Astrocyte of the spinal cord (primary cell): ENCODE data around the gene TCEA3.
"Not testable (repeated sequence)": the region's sequence is repeated elsewhere in the genome, so short reads cannot be mapped to it uniquely, and the experiment has no call there.

Experiments
- DNase-seq: peaks from one replicate; pipeline ENCODE4 v3.0.0; 2011; ENCODE audit warnings: low read depth, low spot score
- H3K4me3 ChIP-seq: 2 replicates; pipeline ENCODE4 v1.5.1; 2011; ENCODE audit warnings: low read depth, mild to moderate bottlenecking, low read length, moderate library complexity
- CTCF ChIP-seq: IDR thresholded peaks from 2 replicates; pipeline ENCODE4 v1.5.1; 2012; ENCODE audit warnings: low read depth, mild to moderate bottlenecking, low read length, inconsistent platforms
- in situ Hi-C: cut with HindIII; loops from 2 replicates; pipeline ENCODE4 v1.10.0; 2017; ENCODE audit warnings: low sequenced_read_pairs

The TCEA3 gene

GRCh38 chr1:23383577-23384311 lies 40.8 kb downstream of the TCEA3 start:
- in situ Hi-C loops: no loop called here
- no peak overlapping the region for H3K4me3 ChIP-seq
- DNase-seq: no peak
- no peak for TF ChIP-seq CTCF

DNA sequence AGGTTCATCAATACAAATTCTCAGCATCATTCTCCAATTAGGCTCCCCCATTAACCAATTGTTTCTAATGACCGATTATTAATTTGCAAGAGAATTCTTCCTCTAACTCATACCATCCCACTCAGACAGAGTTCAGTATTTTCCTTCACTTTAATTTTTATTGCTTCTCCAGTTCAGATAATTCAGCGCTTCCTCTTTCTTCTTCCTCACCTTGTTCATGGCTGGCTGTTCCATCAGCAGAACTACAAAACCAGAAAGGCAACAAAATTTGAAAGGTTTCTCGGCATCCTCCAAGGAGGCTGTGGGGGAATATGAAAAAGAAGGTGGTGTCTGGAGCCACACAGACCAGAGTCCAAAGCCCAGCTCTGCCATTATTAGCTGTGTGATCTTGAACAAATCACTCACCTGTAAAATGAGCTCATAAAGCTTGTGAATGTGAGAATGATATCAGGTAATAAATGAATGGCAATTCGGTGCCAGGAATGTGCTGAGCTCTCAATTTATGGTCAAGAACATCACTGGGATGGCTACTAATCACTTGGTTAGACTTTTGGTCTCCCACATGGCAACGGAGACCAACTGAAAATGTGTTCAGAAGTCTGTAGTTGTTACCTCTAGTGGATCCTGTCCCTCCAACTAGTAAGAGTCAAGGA lies 43.2 kb downstream of the TCEA3 start:
- no peak overlapping the region for H3K4me3 ChIP-seq
- in situ Hi-C loops: no loop called here
- DNase-seq: no peak
- no peak for TF ChIP-seq CTCF

- TF ChIP-seq CTCF: no peak
- H3K4me3 ChIP-seq: no peak overlapping the region
- DNase-seq: no peak
- in situ Hi-C loops: no loop called here
Measured at GRCh38 chr1:23380719-23381118, 43.8 kb downstream of the TCEA3 start.

- in situ Hi-C loops, H3K4me3 ChIP-seq, DNase-seq: not testable (repeated sequence)
Measured at GRCh38 chr1:23380236-23380635, 44.3 kb downstream of the TCEA3 start.

DNA sequence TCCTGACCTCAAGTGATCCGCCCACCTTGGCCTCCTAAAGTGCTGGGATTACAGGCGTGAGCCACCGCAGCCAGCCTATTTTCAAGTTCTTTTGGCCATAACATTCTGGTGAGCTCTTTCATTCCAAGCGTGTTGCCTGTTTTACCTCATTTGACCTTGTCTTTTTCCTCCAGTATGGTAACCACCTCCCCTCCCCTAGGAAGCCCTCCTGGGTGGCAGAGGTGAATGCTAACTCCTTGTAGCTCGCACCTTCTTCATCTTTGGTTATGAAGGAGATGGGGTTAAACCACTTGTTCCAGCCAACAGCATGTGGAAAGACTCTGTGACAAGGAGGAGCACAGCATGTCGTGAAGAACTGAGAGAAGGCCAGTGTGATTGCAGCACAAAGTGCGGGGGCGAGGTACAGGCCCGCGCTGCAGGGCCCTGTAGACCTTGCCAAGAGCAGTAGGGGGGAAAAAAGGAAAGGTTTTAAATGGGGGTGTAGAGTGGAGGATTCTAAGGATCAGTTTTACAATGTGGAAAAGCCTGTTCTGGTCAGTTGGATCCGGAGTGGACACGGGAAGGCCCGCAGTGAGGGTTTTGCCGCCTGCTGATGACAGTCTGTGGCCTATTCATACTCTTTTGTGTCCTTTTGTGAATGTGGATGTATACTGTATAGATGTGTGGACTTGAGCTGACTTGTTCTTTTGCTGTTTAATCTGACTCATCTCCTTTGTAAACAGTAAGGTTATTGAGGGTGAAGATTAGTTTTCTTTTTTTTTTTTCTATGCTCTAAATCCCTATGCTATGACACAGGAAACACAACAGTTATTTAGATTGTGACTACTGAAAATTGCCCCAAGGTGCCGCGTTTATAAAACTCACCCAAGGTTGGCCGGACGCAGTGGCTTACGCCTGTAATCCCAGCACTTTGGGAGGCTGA lies 47.4 kb downstream of the TCEA3 start:
- in situ Hi-C loops: no loop called here
- TF ChIP-seq CTCF: no peak
- H3K4me3 ChIP-seq: no peak overlapping the region
- peak; percentile 94 for DNase-seq

GRCh38 chr1:23374079-23374735 lies 50.3 kb downstream of the TCEA3 start:
- in situ Hi-C loops, DNase-seq, H3K4me3 ChIP-seq: not testable (repeated sequence)
